Measurements from ENCODE around the gene TMEM98. TPM values are rescaled to one million over a fixed set of nuclear protein-coding genes. Genes with fewer than 3 reads are reported as not detected.

TMEM98 gene
- total and polyA plus RNA-seq, 2 of the 4 experiments (the other 2 are of a cell fraction): 173 to 195 TPM

DNA sequence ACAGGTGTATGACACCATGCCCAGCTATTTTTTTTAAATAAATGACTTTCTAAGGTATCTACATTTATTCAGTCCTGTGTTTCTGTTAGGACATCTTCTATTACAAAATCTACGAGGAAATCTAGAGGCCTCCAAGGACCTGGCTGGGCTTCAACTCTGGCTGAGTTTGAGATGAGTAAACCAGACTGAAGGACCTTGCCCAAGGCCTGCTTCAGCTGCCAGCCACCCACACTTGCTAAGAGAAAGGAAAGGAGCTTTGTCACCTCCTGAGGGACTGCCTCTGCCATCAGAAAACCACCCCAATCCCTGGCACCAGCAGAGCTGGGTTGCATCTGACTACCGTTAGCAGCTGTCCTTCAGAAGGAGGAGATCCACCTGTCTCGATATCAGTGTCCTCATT, 49.7 kb upstream of the TMEM98 start:
- intact Hi-C loops (cut with micrococcal nuclease): loop anchor here (5.0 kb wide), 2 partner anchors 49 to 874 kb away; partner anchors contain the start of gene TMEM98
- H2AFZ ChIP-seq (replicated peaks; ENCODE audit: low read length, poor library complexity): no peak overlapping the region
- no peak overlapping the region for H3K9ac ChIP-seq (ENCODE audit: low read depth, low read length)
- H4K8ac ChIP-seq (ENCODE audit: low read depth in 2 of 2, low read length in 2 of 2): no peak overlapping the region
- H4K91ac ChIP-seq (ENCODE audit: insufficient read depth, low read depth, low read length): no peak overlapping the region
- H3K14ac ChIP-seq (replicated peaks; ENCODE audit: low read depth, low read length): no peak overlapping the region
- no peak overlapping the region for H3K18ac ChIP-seq (ENCODE audit: low read depth, low read length)
- no peak overlapping the region for H4K5ac ChIP-seq (ENCODE audit: low read depth, low read length)
- in situ Hi-C loops (cut with MboI; ENCODE audit: low sequenced_read_pairs): no loop called here
- no peaks in the 10 kb centered on the region for H3K9me3 ChIP-seq (ENCODE audit: control insufficient read depth, insufficient read depth, low read length)
- ChIA-PET CTCF (interaction anchor here (0.6 to 2.2 kb wide), 5 partner anchors 18 to 95 kb away, joined by 3 to 11 read pairs (median 6); a partner anchor contains a TSS), POLR2A (ENCODE audit: unreplicated experiment) (no interaction called here)
- H2BK20ac ChIP-seq (ENCODE audit: low read depth, low read length): no peak overlapping the region
- H2BK120ac ChIP-seq (ENCODE audit: low read depth, low read length): no peak overlapping the region
- no peak overlapping the region for H3K4me3 ChIP-seq (ENCODE audit: insufficient read depth, low read depth, low read length)
- H3K9me1 ChIP-seq (ENCODE audit: insufficient read depth, low read length): no peaks in the 10 kb centered on the region
- TF ChIP-seq POLR2A (IDR thresholded peaks at IDR 0.05; ENCODE audit: low read depth, low read length) (no peak), CEBPB (IDR thresholded peaks at IDR 0.05; ENCODE audit: low read depth, low read length) (no peak), CHD1 (IDR thresholded peaks at IDR 0.05; ENCODE audit: low read depth, low read length) (no peak), FOS (IDR thresholded peaks at IDR 0.05; ENCODE audit: low read depth, low read length) (no peak), SMC3 (IDR thresholded peaks at IDR 0.05; ENCODE audit: low read depth, low read length) (no peak), NFE2L2 (IDR thresholded peaks at IDR 0.05; ENCODE audit: low read depth, low read length) (no peak)
- no peak overlapping the region for H2BK15ac ChIP-seq (ENCODE audit: low read depth, low read length)
- H3K27me3 ChIP-seq (ENCODE audit: control insufficient read depth, insufficient read depth, low read length): peaks cover 7% of the 10 kb centered on the region
- no peak overlapping the region for H3K56ac ChIP-seq (ENCODE audit: extremely low read depth, insufficient read depth, low read length)
- H2AK5ac ChIP-seq (ENCODE audit: low read depth, low read length): no peak overlapping the region
- H3K4me1 ChIP-seq (ENCODE audit: control insufficient read depth, insufficient read depth, low read length): peaks cover 2% of the 10 kb centered on the region
- dilution Hi-C loops (cut with HindIII; ENCODE audit: low sequenced_read_pairs, unreplicated experiment): no loop called here
- no peaks in the 10 kb centered on the region for H4K20me1 ChIP-seq (ENCODE audit: insufficient read depth, low read length)
- DNase-seq (peak; percentile 32), ATAC-seq (ENCODE audit: low read depth) (no peak)
- H2BK5ac ChIP-seq (ENCODE audit: low read depth, low read length, poor library complexity, severe bottlenecking): no peak overlapping the region
- H3K27ac ChIP-seq (ENCODE audit: insufficient read depth, low read length): no peak overlapping the region
- no TSS peak for BruUV-seq (replicated peaks)
- WGBS, 2 experiments (ENCODE audit: extremely low coverage in 2 of 2, insufficient read length in 1 of 2): 83% methylated on average over 1 of the region's 3 CpGs; no CpG with 5 or more reads in 1 of the 2 experiments
- no peaks in the 10 kb centered on the region for H3K79me1 ChIP-seq (ENCODE audit: low read depth in 1 of 2, low read length in 2 of 2)
- no peak overlapping the region for H3K23ac ChIP-seq (ENCODE audit: low read depth, low read length)
- H3K4ac ChIP-seq (ENCODE audit: low read depth, low read length): no peak overlapping the region
- no peaks in the 10 kb centered on the region for H3K36me3 ChIP-seq (ENCODE audit: control insufficient read depth, insufficient read depth, low read length)
- no peak overlapping the region for H2AK9ac ChIP-seq (replicated peaks; ENCODE audit: low read depth, low read length, poor library complexity)
- no peak overlapping the region for H3K4me2 ChIP-seq (ENCODE audit: low read depth, low read length)

All from IMR-90 (cell line).